Kidney (tissue), 14 donors: ENCODE data around the gene KRTAP5-3. TPM values are rescaled to one million over a fixed set of nuclear protein-coding genes. Genes with fewer than 3 reads are reported as not detected.

ENCODE experiments used
- DNase-seq, 5 donors: peaks; one replicate each; pipeline ENCODE4 v3.0.0-alpha.2; 2013 to 2020
- FAIRE-seq: peaks from 2 replicates; lab custom pipeline; 2012; peaks lifted over from hg19 to GRCh38; lab: Jason Lieb, UNC
- H3K27ac ChIP-seq, 2 donors: one replicate each; pipeline ENCODE4 v1.7.0; 2013; ENCODE audit warnings: low read depth in 2 of 2, low read length in 2 of 2, inconsistent platforms in 1 of 2
- H3K27me3 ChIP-seq: one replicate; pipeline ENCODE4 v1.7.1; 2013; ENCODE audit warnings: low read length, inconsistent platforms; ENCODE audit not compliant: control insufficient read depth, insufficient read depth
- H3K36me3 ChIP-seq, 3 donors: one replicate each; pipeline versions ENCODE4 v1.7.0 to v1.7.1; 2013; ENCODE audit warnings: low read length in 3 of 3, control low read depth in 1 of 3, inconsistent platforms in 1 of 3; ENCODE audit not compliant: insufficient read depth in 3 of 3, control insufficient read depth in 2 of 3
- H3K4me1 ChIP-seq, 3 donors: one replicate each; pipeline versions ENCODE4 v1.7.0 to v1.7.1; 2013; ENCODE audit warnings: low read length in 3 of 3, inconsistent platforms in 1 of 3, low read depth in 1 of 3; ENCODE audit not compliant: control insufficient read depth in 2 of 3, insufficient read depth in 2 of 3
- H3K4me3 ChIP-seq, 3 donors: one replicate each; pipeline versions ENCODE4 v1.7.0 to v1.8.1; 2013; ENCODE audit warnings: low read length in 3 of 3, control low read depth in 1 of 3, inconsistent platforms in 1 of 3
- H3K9ac ChIP-seq, 3 donors: one replicate each; pipeline versions ENCODE4 v1.7.0 to v1.7.1; 2013; ENCODE audit warnings: low read length in 3 of 3, control low read depth in 1 of 3, inconsistent platforms in 1 of 3
- H3K9me3 ChIP-seq, 3 donors: one replicate each; pipeline versions ENCODE4 v1.7.0 to v1.7.1; 2013; ENCODE audit warnings: low read length in 3 of 3, control low read depth in 1 of 3, inconsistent platforms in 1 of 3; ENCODE audit not compliant: control insufficient read depth in 2 of 3, insufficient read depth in 1 of 3
- intact Hi-C: fragments of 100-400 bp; cut with DNase I; formaldehyde crosslinking; loops from one replicate; pipeline ENCODE4 v1.11.1; 2022
- polyA plus RNA-seq: library from polyadenylated mRNA; stranded (reverse); fragments of 350-450 nt; fragmentation: Illumina TruSeq; extraction: RNeasy Lipid Tissue Mini Kit (QIAGEN cat#74804); gene quantifications from one replicate; pipeline ENCODE4 v1.2.3, GENCODE V29; 2014; ENCODE audit warnings: low read depth, low replicate concordance; ENCODE audit not compliant: insufficient read depth
- total RNA-seq: library from RNA; stranded (reverse); fragmentation: NEBNext Ultra II Directional; extraction: Animal tissue kit (Norgen Biotek cat#: 25700); gene quantifications from one replicate; pipeline ENCODE4 v1.2.1, GENCODE V29; 2021
- TF ChIP-seq, protein P1 (sequence below): IDR thresholded peaks from 3 replicates; pipeline ENCODE4 v1.5.1; 2012; ENCODE audit warnings: mild to moderate bottlenecking, moderate library complexity, borderline replicate concordance; ENCODE audit not compliant: insufficient read depth; ENCODE audit errors: extremely low read depth
- donor health status: control.
- donor health status: control.
- donor health status: control.
- donor health status: control.
- donor health status: control.
- donor health status: DM: yes; HTN: yes; CAD: no.
- donor health status: Normal renal cell carcinoma (clear cell type).

The KRTAP5-3 gene
- total and polyA plus RNA-seq, 2 donors from 2014 or later, result not detected

DNA sequence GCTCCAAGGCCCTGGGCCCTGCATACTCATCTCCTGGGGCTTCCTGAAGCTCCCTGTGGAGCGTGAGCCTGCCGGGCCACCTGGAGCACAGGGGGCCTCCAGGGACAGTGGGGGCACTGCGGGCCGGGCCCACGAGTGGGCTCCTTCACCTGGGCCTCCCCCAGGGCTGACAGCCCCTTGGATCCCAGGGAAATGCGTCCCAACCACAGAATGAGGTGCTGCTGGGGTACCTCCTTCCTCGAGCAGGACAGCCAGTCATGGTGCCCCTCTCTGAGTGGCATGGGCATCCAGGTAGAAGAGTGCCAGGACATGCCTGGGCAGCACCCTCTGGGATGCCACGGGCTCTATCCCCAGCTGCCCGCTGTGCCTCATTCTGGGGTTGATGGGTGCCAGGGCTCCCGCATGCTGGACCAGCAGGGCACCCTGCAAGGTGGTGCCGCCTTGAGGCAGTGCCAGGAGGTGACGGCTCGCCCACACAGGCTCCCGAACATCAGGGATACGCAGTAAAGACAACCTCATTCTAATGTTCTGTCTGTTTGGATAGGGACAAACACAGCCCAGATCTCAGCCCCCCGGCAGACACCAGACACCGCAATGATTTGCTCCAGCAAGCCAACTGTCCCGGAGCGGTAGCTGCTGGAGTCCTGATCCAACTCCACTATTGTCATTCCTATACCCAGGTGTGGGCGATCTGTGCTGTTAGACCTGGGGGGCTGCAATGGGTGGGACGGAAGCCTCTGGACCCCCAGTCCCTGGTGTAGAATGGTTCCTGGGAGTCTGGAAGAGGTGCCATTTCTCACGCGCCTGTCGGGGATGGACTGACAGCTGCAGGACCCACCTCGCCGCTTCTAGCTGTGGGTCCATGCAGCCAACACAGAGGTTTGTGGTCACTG, 47.2 kb upstream of the KRTAP5-3 start:
- peak in 1 of 5 donors; percentile 51 for DNase-seq
- H3K27me3 ChIP-seq, result no peaks in the 10 kb centered on the region
- no peak overlapping the region for H3K4me3 ChIP-seq
- H3K27ac ChIP-seq, result no peak overlapping the region
- no peak overlapping the region for H3K9ac ChIP-seq
- peaks cover 0 to 8% (median 0%) of the 10 kb centered on the region in 3 donors for H3K4me1 ChIP-seq
- no peaks in the 10 kb centered on the region for H3K36me3 ChIP-seq
- H3K9me3 ChIP-seq, result no peaks in the 10 kb centered on the region
- TF ChIP-seq, protein P1, sequence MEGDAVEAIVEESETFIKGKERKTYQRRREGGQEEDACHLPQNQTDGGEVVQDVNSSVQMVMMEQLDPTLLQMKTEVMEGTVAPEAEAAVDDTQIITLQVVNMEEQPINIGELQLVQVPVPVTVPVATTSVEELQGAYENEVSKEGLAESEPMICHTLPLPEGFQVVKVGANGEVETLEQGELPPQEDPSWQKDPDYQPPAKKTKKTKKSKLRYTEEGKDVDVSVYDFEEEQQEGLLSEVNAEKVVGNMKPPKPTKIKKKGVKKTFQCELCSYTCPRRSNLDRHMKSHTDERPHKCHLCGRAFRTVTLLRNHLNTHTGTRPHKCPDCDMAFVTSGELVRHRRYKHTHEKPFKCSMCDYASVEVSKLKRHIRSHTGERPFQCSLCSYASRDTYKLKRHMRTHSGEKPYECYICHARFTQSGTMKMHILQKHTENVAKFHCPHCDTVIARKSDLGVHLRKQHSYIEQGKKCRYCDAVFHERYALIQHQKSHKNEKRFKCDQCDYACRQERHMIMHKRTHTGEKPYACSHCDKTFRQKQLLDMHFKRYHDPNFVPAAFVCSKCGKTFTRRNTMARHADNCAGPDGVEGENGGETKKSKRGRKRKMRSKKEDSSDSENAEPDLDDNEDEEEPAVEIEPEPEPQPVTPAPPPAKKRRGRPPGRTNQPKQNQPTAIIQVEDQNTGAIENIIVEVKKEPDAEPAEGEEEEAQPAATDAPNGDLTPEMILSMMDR, result no peak
- FAIRE-seq, result no peak
- intact Hi-C loops, result loop anchor here (10.0 kb wide), 1 partner anchor 499 kb away; no protein-coding TSS in a partner anchor

DNA sequence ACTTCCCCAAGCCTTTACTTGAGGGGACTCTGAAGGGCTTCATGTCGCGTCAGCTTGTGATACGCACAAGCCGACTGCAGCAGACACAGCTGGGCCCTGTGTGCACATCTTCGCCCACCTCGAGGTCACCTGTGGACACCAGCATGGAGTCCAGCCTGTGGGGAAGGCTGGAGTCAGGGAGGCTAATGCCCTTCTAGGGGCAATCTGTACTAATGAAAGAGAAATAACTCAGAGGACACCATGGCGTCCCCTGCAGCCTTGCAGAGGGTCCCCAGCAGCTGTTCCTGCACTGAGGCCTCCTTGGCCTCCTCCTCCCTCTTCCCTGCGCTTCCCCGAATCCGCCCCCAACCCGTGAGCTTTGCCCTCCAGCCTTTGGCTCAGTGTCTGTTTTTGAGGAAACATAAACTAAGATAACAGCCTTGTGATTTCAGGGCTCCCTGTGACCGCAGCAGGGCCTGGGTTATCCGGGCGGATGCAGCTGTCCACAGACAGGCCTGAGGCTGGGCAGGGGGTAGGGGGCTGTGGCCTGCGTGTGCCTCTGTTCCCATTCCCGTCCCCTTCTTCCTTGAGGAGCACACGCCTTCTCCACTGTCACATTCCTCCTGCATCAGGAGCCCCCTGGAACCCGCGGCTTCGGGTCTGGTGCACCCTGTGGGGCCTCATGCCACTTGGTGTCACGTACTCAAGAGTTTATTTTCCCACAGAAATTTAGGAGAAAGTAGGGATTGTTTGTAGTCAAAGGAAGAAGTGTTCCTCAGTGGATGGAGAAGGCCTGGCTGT, 46.3 kb upstream of the KRTAP5-3 start:
- intact Hi-C loops, result loop anchor here (10.0 kb wide), 1 partner anchor 500 kb away; no protein-coding TSS in a partner anchor
- Histone ChIP-seq H3K4me3 (no peak overlapping the region), H3K36me3 (no peaks in the 10 kb centered on the region), H3K27ac (no peak overlapping the region), H3K9ac (no peak overlapping the region), H3K9me3 (no peaks in the 10 kb centered on the region), H3K27me3 (no peaks in the 10 kb centered on the region), H3K4me1 (peaks cover 0 to 10% (median 0%) of the 10 kb centered on the region in 3 donors)
- TF ChIP-seq, protein P1, result no peak
- peak in 3 of 5 donors; percentile 39 to 70 (median 70) for DNase-seq
- no peak for FAIRE-seq

DNA sequence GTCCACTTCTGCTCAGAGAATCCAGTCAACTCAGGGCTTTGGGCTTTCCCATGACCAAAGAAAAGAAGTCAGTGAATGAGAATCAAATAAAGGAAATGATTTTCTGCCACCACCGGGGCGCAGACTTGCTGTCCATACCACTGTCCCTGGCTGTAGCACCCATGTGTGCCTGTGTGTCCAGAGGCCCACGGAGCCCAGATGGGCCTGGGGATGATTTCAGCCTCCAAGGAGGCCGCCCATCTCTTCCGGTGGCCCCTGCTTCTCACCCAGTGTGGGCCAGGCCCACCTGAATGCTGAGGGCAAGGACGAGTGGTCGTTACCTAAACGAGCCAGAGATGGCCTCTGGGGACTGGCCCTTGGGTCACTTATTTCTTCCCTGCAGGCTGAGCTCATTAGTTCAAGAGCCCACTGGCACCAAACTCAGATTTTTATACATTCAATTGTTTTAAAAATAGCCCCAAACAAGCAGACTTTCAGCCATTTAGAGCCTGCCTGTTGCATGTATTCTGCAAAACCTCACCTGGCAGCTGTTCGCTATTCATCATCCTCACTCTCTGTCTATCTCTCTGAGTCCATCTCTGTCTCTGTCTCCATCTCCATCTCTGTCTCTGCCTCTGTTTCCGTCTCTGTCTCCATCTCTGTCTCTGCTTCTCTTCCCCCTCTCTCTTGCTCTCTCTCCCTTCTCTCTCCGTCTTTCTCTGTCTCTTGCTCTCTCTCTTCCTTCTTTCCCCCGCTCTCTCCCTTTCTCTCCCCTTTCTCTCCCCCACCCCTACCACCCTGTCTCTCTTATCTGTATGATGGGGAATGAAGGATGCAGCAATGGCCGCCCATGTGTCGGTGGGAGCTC, 45.5 kb upstream of the KRTAP5-3 start:
- intact Hi-C loops, result loop anchor here (10.0 kb wide), 1 partner anchor 501 kb away; no protein-coding TSS in a partner anchor
- H3K4me3 ChIP-seq, result no peak overlapping the region
- no peaks in the 10 kb centered on the region for H3K36me3 ChIP-seq
- H3K9ac ChIP-seq, result no peak overlapping the region
- FAIRE-seq (no peak), DNase-seq (peak in 1 of 5 donors; percentile 52)
- TF ChIP-seq, protein P1, result no peak
- H3K9me3 ChIP-seq, result no peaks in the 10 kb centered on the region
- no peak overlapping the region for H3K27ac ChIP-seq
- peaks cover 0 to 10% (median 0%) of the 10 kb centered on the region in 3 donors for H3K4me1 ChIP-seq
- H3K27me3 ChIP-seq, result no peaks in the 10 kb centered on the region
